Measurements from ENCODE around the gene FBXL16. TPM values are rescaled to one million over a fixed set of nuclear protein-coding genes. Genes with fewer than 3 reads are reported as not detected.

Gene FBXL16
- total and polyA plus RNA-seq, 2 of the 13 experiments (the other 11 are each of a cell fraction or from before 2014, with no cell fraction given) = 0.22 to 2.0 TPM

DNA sequence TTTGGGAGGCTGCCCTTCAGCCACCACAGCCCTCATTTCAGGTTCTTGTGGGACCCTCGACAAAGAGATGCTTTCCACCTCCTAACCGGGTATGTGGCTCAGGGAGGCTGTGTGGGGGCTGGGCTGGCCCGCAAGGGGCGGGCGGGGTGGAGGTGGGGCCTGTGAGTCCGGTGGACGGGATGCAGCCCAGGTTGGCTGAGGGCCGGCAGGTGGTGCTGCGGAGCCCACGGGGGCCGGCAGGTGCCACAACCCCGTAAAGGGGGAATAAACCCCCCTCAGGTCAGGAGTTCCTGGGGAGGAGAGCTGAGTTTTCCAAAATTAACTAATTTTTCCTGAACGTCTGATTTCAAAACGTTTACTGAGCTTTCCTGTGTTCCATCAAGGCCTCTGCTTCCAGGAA is 40.1 kb upstream of the FBXL16 start (continued):
- TF ChIP-seq LCORL (IDR thresholded peaks at IDR 0.05) (no peak), LCORL (CRISPR knock-in tag; IDR thresholded peaks at IDR 0.05) (0 out of 2 replicates have a peak, but pooled peaks have one; percentile 14), MAZ (IDR thresholded peaks at IDR 0.05; ENCODE audit: borderline replicate concordance, low read depth, low read length) (no peak), MAZ (CRISPR knock-in tag; IDR thresholded peaks at IDR 0.05; ENCODE audit: low read depth) (peak; percentile 37; the same call in 1 of the 2 replicates), NRL (CRISPR knock-in tag; IDR thresholded peaks at IDR 0.05; ENCODE audit: borderline replicate concordance) (no peak), ZNF281 (CRISPR knock-in tag; IDR thresholded peaks at IDR 0.05; ENCODE audit: borderline replicate concordance) (peak; percentile 55; the same call in 1 of the 2 replicates), ZBTB7B (CRISPR knock-in tag; IDR thresholded peaks at IDR 0.05) (0 out of 2 replicates have a peak, but pooled peaks have one; percentile 30), SAP130 (CRISPR knock-in tag; IDR thresholded peaks at IDR 0.05; ENCODE audit: low read depth) (0 out of 2 replicates have a peak, but pooled peaks have one; percentile 13), KDM2A (CRISPR knock-in tag; IDR thresholded peaks at IDR 0.05; ENCODE audit: borderline replicate concordance, low read depth) (peak; percentile 37; the same call in 1 of the 2 replicates)

- intact Hi-C loops (cut with micrococcal nuclease; ENCODE audit: unreplicated experiment) = no loop called here
- Histone ChIP-seq H3K36me3 (replicated peaks in 1 of 2; ENCODE audit: control insufficient read depth in 1 of 2, insufficient read depth in 2 of 2, low read length in 2 of 2) (no peaks in the 10 kb centered on the region), H3K4me3 (replicated peaks in 1 of 3; ENCODE audit: insufficient read depth in 1 of 3, low read depth in 2 of 3, low read length in 3 of 3) (no peak overlapping the region), H3K27ac (ENCODE audit: extremely low read length, insufficient read depth, low read length) (no peak overlapping the region), H3K9ac (ENCODE audit: insufficient read depth, low read depth, low read length) (no peak overlapping the region), H4K20me1 (ENCODE audit: insufficient read depth, low read length) (no peaks in the 10 kb centered on the region), H3K4me2 (ENCODE audit: low read depth, low read length) (no peak overlapping the region), H3K27me3 (ENCODE audit: control insufficient read depth in 1 of 2, insufficient read depth in 2 of 2, low read length in 2 of 2) (peaks cover 0 to 14% of the 10 kb centered on the region in 2 experiments; a peak in 1 of 5 replicates), H2AFZ (ENCODE audit: low read length) (no peak overlapping the region), H3K4me1 (ENCODE audit: insufficient read depth, low read length) (peaks cover 18% of the 10 kb centered on the region), H3K9me3 (ENCODE audit: low read length) (no peaks in the 10 kb centered on the region), H3K79me2 (ENCODE audit: insufficient read depth, low read length) (no peaks in the 10 kb centered on the region)
- no TSS peak for BruUV-seq (replicated peaks)
- in situ Hi-C loops (cut with HindIII; ENCODE audit: extremely low pct_ligation_motif_present, low pct_unique_long_range_greater_than_20kb) = loop anchor here (5.0 kb wide), 1 partner anchor 43 kb away; the partner anchor contains the start of genes CHTF18 and RPUSD1
- ATAC-seq = no peak
- POLR2A ChIA-PET = interaction anchor here (0.9 kb wide), 1 partner anchor 29 kb away, joined by 3 read pairs; the partner anchor contains the start of gene METRN
- no peak for FAIRE-seq
- 41% methylated on average over 13 of the region's 21 CpGs for WGBS (ENCODE audit: low lambda C conversion rate)
- no peak for DNase-seq (ENCODE audit: low spot score)
- CTCF ChIA-PET (ENCODE audit: low intra/inter-chr PET ratio, low total read pairs) = no interaction called here
- TF ChIP-seq CTCF (CRISPR knock-in tag; IDR thresholded peaks at IDR 0.05) (peak; percentile 6; the same call in 1 of the 2 replicates), CCDC6 (CRISPR knock-in tag; IDR thresholded peaks at IDR 0.05) (no peak), ZNF263 (CRISPR knock-in tag; IDR thresholded peaks at IDR 0.05) (peak; percentile 93), MIER3 (CRISPR knock-in tag; IDR thresholded peaks at IDR 0.05; ENCODE audit: borderline replicate concordance) (no peak), ZNF547 (CRISPR knock-in tag; IDR thresholded peaks at IDR 0.05) (no peak)
Observed at GRCh38 chr16:743794-744500, 38.3 kb upstream of the FBXL16 start.
